Choroid plexus epithelial cell (primary cell): ENCODE data around the gene PDCD4.
"Not testable (repeated sequence)": the region's sequence is repeated elsewhere in the genome, so short reads cannot be mapped to it uniquely, and the experiment has no call there.

Source experiments
- DNase-seq: peaks from one replicate; pipeline ENCODE4 v3.0.0-alpha.2; 2010; ENCODE audit warnings: low read depth
- H3K4me3 ChIP-seq: 2 replicates; pipeline ENCODE4 v1.5.1; 2011; ENCODE audit warnings: low read depth, mild to moderate bottlenecking, control low read depth, low read length, moderate library complexity
- CTCF ChIP-seq: conservative IDR thresholded peaks from 2 replicates; pipeline ENCODE4 v1.5.1; 2011; ENCODE audit warnings: low read depth, mild to moderate bottlenecking, control low read depth, inconsistent platforms, low read length, moderate library complexity

The PDCD4 gene

GRCh38 chr10:110910138-110910537, 38.4 kb downstream of the PDCD4 start:
- no peak overlapping the region for H3K4me3 ChIP-seq
- DNase-seq: no peak
- TF ChIP-seq CTCF: no peak

- peak; percentile 73 for DNase-seq
- TF ChIP-seq CTCF: no peak
- H3K4me3 ChIP-seq: no peak overlapping the region
These were observed 40.6 kb downstream of the PDCD4 start for GRCh38 chr10:110912374-110912773.

- DNase-seq: peak; percentile 44
- TF ChIP-seq CTCF: no peak
- no peak overlapping the region for H3K4me3 ChIP-seq
These were observed 42.7 kb downstream of the PDCD4 start for GRCh38 chr10:110914431-110914830.

GRCh38 chr10:110915035-110915434, 43.3 kb downstream of the PDCD4 start:
- TF ChIP-seq CTCF: no peak
- DNase-seq: no peak
- no peak overlapping the region for H3K4me3 ChIP-seq

- not testable (repeated sequence) for H3K4me3 ChIP-seq
These were observed 43.9 kb downstream of the PDCD4 start for GRCh38 chr10:110915600-110915999.

GRCh38 chr10:110916554-110917346, 45.0 kb downstream of the PDCD4 start:
- TF ChIP-seq CTCF: no peak
- H3K4me3 ChIP-seq: no peak overlapping the region
- peak; percentile 90 for DNase-seq

More at GRCh38 chr10:110915600-110915999, 43.9 kb downstream of the PDCD4 start:
- DNase-seq: not testable (repeated sequence)

- peak; percentile 10 for TF ChIP-seq CTCF
- peak; percentile 98 for DNase-seq
- peak overlapping the region; percentile 83 for H3K4me3 ChIP-seq
These were observed 46.5 kb downstream of the PDCD4 start for GRCh38 chr10:110918269-110918642.
